Cardiac muscle cell (in vitro differentiated cells and primary cell): ENCODE data around the gene BRSK2. TPM values are rescaled to one million over a fixed set of nuclear protein-coding genes. Genes with fewer than 3 reads are reported as not detected.

ENCODE experiments used
- DNase-seq, 2 donors: peaks; one replicate each; pipeline versions ENCODE4 v3.0.0 to v3.0.0-alpha.2; 2010 to 2017; ENCODE audit warnings: low read depth in 1 of 2, low spot score in 1 of 2
- H3K27ac ChIP-seq: fragments of 200-600 bp; sonication (generic); 2 replicates; pipeline ENCODE4 v1.5.1; 2016
- H3K27me3 ChIP-seq: fragments of 200-600 bp; sonication (generic); 2 replicates; pipeline ENCODE4 v1.6.0; 2016; ENCODE audit warnings: control low read depth
- H3K36me3 ChIP-seq: fragments of 200-600 bp; sonication (generic); 2 replicates; pipeline ENCODE4 v1.5.1; 2016; ENCODE audit warnings: control low read depth
- H3K4me1 ChIP-seq: fragments of 200-600 bp; sonication (generic); 2 replicates; pipeline ENCODE4 v1.8.1; 2017; ENCODE audit warnings: low read depth, mild to moderate bottlenecking, mixed run types
- H3K4me3 ChIP-seq: fragments of 200-600 bp; sonication (generic); 2 replicates; pipeline ENCODE4 v1.5.1; 2016; ENCODE audit warnings: mild to moderate bottlenecking
- H3K9me3 ChIP-seq: fragments of 200-600 bp; sonication (generic); 2 replicates; pipeline ENCODE4 v1.5.1; 2017; ENCODE audit warnings: low read depth, mild to moderate bottlenecking, control low read depth
- CTCF ChIP-seq: IDR thresholded peaks from 2 replicates; pipeline ENCODE4 v1.5.1; 2012; ENCODE audit warnings: low read depth, mild to moderate bottlenecking, low read length
- polyA plus RNA-seq: library from polyadenylated mRNA; unstranded; fragments of >200 nt; fragmentation: Nextera tagmentation; extraction: Ambion mirVana; gene quantifications from 2 replicates; pipeline ENCODE4 v1.2.1, GENCODE V29; 2016
- total RNA-seq: library from RNA; depleted of rRNA; stranded (reverse); fragments of >200 nt; gene quantifications from 2 replicates; pipeline ENCODE4 v1.2.3, GENCODE V29; 2016

The BRSK2 gene
- total and polyA plus RNA-seq, 2 experiments from 2014 or later: 0.69 to 2.7 TPM

- Histone ChIP-seq H3K4me3 (no peak overlapping the region), H3K9me3 (no peaks in the 10 kb centered on the region), H3K36me3 (no peaks in the 10 kb centered on the region), H3K27me3 (no peaks in the 10 kb centered on the region), H3K4me1 (peaks cover 7% of the 10 kb centered on the region), H3K27ac (no peak overlapping the region)
- no peak for DNase-seq
- TF ChIP-seq CTCF: no peak
These were observed 113.4 kb downstream of the BRSK2 start for GRCh38 chr11:1502954-1503707.

- H3K27me3 ChIP-seq: no peaks in the 10 kb centered on the region
- DNase-seq: no peak
- H3K9me3 ChIP-seq: no peaks in the 10 kb centered on the region
- no peak for TF ChIP-seq CTCF
- no peak overlapping the region for H3K27ac ChIP-seq
- H3K4me1 ChIP-seq: peaks cover 7% of the 10 kb centered on the region
- no peaks in the 10 kb centered on the region for H3K36me3 ChIP-seq
- no peak overlapping the region for H3K4me3 ChIP-seq
These were observed 114.0 kb downstream of the BRSK2 start for GRCh38 chr11:1503708-1504104.

- DNase-seq: no peak
- no peak for TF ChIP-seq CTCF
- Histone ChIP-seq H3K4me3 (no peak overlapping the region), H3K36me3 (no peaks in the 10 kb centered on the region), H3K9me3 (no peaks in the 10 kb centered on the region), H3K4me1 (peaks cover 7% of the 10 kb centered on the region), H3K27ac (no peak overlapping the region), H3K27me3 (no peaks in the 10 kb centered on the region)
These were observed 114.4 kb downstream of the BRSK2 start for GRCh38 chr11:1504138-1504537.

- no peaks in the 10 kb centered on the region for H3K27me3 ChIP-seq
These were observed 115.0 kb downstream of the BRSK2 start for GRCh38 chr11:1504581-1505290.

GRCh38 chr11:1505480-1505879, 115.7 kb downstream of the BRSK2 start:
- Histone ChIP-seq H3K27me3 (no peaks in the 10 kb centered on the region), H3K27ac (no peak overlapping the region), H3K36me3 (no peaks in the 10 kb centered on the region), H3K9me3 (no peaks in the 10 kb centered on the region), H3K4me3 (no peak overlapping the region), H3K4me1 (peaks cover 14% of the 10 kb centered on the region)
- no peak for TF ChIP-seq CTCF
- DNase-seq: no peak

More at GRCh38 chr11:1504581-1505290, 115.0 kb downstream of the BRSK2 start:
- TF ChIP-seq CTCF: no peak
- no peaks in the 10 kb centered on the region for H3K9me3 ChIP-seq
- no peak for DNase-seq
- H3K4me3 ChIP-seq: no peak overlapping the region
- H3K27ac ChIP-seq: no peak overlapping the region
- no peaks in the 10 kb centered on the region for H3K36me3 ChIP-seq
- H3K4me1 ChIP-seq: peaks cover 13% of the 10 kb centered on the region
